Hematopoietic multipotent progenitor cell treated with erythropoietin and hydrocortisone succinate and interleukin-3 and kit ligand, for 8 days (in vitro differentiated cells): ENCODE measurements around the gene JADE3.
A peak's percentile ranks its signal among the peaks of the same experiment; 100 is the strongest.

Source experiments
- DNase-seq: peaks from one replicate; pipeline ENCODE4 v3.0.0-alpha.2; 2015

JADE3 gene

DNA sequence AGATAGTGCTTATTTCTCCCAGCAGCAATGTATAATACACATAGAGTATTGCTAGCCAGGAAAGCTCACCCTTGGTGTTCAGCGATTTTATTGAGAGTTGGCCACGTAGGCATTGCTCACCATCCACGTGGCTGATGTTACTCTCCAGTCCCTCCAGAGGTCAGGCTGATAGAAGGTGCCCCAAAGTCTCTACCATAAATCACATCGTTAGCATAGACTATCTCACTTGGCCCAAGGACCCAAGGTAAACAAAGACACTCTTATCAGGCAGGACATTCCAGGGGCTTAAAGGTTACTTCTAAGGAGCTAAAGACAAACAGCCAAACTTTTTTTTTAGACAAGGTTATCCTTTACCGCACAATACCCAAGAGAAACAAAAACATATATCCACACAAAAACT is 135.8 kb downstream of the JADE3 start:
- DNase-seq, result no peak

DNA sequence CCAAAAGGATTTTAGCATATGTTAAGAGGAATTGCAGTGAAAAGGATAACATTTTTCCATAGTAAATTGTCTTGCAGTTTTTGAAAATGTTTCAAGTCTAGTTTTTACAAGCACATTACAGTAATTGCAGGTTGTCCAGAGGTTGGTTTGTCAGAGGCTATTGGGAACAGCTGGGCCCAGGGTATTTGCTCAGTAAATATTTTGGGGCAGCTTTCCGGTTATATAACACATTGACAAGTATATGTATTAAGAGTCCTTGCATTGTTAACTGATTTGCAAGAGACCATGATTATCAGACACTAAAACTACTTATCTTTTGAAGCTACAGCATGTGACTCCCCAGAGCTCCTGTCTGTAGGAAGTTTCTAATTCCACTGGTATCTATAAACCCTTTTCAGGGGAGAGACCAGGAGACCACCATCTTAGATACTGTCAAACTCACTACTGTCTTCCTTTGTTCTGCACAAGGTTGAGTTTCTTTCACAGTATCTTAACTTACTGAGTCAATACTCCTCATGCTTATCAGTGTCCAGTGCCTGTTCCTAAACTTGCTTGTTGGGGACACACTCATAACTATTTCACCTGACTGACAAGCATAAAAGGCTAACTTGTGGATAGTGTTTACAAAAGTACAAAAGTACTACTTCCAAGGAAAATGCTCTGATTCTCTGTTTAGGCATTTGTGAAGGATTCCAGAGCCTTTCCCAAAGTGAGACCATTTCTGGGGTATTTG is 147.1 kb downstream of the JADE3 start:
- no peak for DNase-seq

DNA sequence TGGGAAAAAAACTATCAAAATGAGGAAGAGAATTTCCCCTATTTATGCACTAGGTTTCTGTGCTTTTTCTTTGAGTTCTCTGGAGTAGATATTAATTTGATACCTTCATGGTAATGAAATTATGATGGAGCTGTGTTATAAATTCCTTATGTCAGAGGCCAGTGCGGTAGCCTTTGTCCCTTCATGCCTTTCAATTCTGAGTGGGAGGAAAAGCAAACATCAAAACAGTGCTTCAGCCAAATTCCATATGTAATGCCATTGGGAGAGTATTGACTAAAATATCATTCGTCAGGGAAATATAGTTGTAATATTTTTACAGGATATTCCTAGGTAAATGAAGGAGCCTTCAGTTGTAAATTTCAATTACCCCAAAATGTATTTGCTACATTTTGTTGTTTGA is 148.5 kb downstream of the JADE3 start:
- DNase-seq, result no peak

DNA sequence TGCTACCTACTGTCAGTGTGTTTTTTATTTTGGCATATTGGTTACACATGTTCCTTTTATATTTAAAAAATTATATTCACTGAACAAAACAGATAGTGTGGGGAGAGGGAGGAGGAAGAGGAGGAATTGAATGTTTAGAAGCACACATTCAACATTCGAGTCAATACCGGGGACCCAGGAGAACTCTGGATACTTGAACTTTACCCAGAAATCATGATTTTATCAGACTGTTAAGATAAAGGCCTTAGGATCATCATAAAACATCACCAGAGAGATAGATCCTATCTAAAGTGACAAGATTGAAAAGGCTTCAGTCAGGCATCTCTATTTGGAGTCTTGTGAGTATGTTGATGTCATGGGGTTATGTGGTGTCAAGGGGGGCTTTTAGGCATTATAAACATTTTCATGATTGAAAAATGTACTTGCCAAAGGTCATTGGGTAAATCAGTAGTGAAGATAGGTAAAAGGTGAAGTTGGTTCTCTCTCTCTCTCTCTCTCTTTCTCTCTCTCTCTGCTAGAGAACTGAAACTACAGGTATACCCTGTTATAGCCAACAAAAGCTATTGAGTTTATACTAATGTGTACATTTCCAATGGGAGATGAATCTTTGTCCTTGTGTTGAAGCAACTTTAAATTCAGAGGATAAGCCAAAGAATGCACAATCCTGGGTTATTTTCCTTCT is 149.2 kb downstream of the JADE3 start:
- no peak for DNase-seq

DNA sequence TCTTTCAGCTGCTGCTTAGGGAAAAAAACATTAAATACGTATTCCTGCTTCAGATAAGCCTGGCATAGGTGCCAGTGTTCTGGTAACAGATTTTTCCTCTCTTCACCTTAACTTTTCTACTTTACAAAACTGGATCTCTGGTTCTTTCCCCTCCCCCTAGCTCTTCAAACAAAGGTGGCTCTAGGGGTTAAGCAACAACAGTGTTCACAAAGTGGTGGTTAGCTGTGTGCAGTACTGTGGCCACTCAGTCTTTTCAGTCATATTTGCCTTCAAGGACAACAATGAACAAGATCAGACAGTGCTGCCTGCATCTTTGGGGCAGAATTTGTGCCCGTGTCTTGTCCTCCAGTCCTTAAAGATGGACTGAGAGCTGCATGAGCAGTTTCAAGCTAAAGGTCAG is 151.0 kb downstream of the JADE3 start:
- no peak for DNase-seq

DNA sequence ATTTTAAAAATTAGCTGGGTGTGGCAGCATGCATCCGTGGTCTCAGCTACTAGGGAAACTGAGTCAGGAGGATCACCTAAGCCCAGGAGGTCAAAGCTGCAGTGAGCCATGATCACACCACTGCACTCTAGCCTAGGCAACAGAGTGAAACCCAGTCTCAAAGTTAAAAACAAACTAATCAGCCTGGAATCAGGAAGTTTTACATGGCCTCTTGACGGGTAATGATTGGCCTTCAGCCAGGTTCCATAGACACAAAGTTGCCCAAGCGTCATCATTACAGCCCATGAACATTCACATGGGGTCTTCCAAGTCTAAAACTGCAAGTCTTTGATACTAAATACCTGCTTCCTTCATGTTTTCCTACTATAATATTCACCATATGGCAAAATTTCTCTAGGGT is 156.0 kb downstream of the JADE3 start:
- no peak for DNase-seq

DNA sequence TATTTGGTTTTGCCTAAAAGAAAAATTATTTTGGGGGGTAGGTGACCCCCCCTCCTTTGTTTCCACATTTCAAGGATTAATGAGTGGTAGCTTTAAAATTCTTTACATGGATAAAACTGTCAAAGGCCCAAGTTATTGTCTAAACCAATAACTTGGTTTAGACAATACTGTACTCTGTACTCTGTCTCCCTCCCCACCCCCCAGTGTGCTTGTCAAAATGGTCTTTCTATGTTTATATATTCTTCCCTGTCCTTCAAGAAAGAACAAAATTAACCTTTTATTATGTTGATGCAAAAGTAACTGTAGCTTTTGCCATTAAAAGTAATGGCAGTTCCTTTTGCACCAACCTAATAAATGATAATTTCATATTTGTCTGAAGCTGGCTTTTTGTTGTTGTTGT is 156.5 kb downstream of the JADE3 start:
- DNase-seq, result no peak

DNA sequence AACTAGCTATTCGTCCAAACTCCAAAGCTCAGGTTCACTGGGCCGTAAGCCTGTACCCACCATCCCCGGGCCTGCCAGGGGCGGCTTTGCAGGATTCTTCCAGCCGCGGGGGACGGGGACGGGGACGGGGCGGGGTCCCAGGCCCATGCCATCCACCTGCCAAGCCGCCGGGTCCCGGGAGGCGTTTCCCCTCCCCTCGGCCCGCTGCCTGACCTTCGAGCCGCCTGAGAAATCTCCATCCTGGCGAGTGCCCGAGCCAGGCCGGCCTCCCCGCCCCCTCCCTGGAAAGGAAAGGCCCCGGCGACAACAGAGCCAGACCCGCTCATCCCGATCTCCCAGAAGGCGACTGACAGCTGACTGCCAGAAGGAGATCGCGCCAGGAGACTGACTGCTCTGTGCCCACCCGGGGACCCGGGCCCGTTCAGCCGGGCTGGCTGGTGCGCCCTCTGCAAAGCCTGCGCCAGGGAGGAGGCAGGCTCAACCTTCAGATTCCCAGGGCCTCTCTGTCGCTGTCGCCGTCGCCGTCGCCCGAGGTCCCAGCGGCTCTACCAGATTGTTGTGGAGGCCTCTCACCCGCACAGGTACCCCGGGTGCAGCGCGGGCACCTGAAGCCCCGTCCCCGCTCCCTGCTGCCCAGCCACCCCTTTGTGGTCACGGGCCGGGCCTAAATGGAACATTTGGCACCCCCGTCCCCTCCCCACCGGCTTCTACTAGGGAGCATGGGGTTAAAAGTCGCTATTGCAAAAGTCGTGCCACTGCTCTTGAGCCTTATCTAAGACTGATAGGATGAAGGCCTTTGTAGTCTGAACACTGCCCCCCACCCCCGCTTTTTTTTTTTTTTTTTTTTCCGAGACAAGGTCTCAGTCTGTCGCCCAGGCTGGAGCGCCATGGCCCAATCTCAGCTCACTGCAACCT is 166.2 kb downstream of the JADE3 start, which contains the start of gene RGN:
Gene RGN, plus strand, starts transcription at position 315 of the 915 bp plus-strand sequence. CDS start 2,702 bp downstream, outside the sequence.
- no peak for DNase-seq

DNA sequence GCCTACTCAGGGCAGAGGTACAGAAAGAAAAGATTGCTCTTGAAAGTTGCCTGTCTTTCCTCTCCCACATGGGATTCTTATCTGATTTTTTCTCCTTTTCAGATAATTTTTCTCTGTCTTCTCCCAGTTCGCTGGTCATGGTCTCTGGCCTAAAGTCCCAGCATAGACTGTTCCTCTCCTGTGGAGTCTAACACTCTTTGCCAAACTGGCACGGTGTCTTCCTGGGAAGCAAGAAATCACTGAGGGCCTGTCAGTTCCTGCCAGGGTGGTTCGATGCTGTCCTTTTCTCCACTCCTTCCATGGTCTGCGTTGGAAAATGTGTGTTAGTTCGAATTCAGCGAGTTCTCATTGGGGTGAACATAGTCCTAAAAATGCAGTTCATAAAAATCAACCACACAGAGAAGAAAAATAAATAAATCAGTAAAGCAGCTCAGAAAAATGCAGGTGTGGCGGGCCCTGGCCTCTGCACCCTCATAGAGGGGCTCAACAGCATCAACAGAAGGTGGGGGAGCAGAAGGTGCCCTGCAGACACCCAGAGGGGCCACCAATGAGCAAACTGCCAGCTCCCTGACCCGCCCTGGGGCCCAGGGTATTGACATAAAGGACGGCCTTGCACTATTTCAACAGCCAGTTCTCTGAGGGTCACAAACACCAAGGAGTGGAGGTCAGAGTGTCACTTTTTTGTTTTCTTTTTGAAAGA is 168.1 kb downstream of the JADE3 start:
- DNase-seq, result no peak

DNA sequence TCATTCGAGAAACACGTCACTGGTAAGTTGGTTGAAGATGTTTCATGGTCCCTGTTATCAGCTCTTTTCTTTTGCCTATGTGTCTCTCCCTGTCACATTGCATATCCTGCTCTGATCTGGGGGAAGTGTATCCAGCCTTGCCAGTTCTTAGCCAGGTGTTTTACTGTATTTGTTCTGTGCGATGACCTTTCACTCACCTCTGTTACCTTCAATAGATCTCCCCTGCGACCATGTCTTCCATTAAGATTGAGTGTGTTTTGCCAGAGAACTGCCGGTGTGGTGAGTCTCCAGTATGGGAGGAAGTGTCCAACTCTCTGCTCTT is 168.7 kb downstream of the JADE3 start:
- no peak for DNase-seq

DNA sequence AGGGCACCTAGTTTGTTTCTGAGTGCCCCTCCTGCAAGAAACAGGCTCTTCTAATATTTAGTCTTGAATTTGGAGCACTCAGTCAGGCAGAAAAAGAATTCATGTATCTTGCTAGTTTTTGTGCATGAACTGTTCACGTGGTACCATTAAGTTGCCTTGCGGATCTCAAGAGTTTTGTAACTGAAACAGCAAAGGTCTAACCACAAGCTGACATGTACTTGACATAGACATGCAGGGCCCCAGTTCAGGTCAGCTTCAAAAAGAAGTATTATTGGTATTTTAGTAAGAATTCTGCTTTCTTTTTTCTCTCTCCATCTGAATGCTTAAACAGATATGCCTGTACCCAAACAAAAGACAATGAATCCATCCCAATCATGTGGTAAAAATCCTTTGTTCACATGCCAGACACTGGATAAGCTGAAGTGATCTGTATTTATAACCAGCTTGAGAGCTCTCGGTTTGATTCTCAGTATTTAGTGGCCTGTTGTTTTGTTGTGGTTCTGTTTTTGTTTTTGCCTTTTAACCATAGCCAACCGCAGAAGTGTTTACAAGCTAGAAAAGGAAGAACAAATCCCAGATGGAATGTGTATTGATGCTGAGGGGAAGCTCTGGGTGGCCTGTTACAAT is 179.0 kb downstream of the JADE3 start:
- no peak for DNase-seq

DNA sequence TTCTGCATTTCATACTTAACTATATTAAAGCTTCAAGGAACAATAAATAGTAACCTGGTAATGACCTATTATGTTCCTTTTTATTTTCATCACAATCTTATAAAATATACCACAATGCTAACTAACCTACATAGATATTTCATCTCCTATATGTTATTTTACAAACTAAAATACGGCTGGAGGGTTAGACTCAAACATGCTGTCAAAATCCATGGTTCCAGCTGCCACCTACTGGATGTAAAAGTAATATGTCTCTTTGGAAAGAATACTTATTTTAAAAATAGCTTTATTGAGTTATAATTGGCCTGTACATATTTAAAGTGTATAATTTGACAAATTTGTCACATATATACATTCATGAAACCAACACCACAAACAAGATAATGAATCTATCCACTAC is 181.0 kb downstream of the JADE3 start:
- DNase-seq, result peak; percentile 43

DNA sequence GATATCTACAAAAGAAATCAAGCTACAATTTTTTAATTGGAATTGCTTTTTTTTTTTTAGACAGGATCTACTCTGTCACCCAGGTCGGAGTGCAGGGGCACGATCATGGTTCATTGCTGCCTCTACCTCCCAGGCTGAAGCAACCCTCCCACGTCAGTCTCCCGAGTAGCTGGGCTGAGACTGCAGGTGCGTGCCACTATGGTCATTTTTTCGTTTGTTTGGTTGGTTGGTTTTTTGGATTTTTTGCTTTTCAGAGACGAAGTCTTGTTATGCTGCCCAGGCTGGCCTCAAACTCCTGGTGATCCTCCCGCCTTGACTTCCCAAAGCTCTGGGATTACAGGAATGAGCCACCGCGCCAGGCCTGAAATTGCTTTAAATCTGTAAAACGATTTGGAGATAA is 181.6 kb downstream of the JADE3 start:
- no peak for DNase-seq

DNA sequence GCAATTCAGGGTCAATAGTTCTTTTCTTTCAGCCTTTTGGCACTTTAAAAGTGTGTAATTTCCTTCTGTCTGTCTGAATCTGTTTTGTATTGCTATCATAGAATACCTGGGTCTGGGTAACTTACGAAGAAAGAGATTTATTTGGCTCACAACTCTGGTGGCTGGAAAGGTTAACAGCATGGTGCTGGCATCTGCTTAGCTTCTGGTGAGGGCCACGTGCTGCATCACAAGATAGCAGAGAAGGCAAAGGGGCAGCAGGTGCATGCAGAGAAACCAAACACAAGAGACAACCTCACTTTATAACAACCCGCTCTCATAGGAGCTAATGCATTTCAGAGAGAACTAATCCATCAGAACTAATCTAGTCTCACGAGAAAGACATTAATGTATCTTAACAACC is 184.8 kb downstream of the JADE3 start:
- DNase-seq, result no peak

DNA sequence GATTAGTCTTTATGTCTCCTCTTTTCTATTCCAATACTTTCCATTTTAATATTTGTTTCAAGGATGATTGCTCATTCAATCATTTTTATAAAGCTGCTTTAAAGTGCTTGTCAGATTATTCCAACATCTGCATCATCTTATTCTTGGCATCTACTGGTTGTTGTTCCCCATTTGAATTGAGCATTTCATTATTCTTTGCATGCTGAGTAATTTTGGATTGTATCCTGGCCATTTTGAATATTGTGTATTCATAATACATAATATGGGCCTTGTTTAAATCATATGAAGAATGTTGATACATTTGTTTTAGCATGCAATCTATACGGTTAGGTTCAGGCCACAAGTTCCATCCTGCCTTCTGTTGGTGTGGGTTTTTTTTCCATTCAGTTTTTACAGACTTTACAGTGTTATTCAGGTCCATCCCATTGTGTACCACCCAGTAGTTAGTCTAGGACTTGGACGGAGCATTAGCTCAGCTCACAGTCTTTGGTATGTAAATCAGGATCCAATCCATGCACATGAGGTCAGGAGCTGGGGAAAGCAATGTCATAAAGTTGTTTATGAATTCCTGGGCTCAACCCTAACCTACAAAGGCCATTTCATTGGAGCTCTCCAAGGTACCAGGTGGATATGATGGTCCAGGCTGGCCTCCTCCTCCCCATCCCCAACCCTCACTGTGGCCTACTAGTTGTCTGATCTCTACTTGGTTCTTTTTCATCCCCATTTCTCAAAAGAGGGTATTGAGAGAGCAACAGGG is 186.3 kb downstream of the JADE3 start:
- no peak for DNase-seq

DNA sequence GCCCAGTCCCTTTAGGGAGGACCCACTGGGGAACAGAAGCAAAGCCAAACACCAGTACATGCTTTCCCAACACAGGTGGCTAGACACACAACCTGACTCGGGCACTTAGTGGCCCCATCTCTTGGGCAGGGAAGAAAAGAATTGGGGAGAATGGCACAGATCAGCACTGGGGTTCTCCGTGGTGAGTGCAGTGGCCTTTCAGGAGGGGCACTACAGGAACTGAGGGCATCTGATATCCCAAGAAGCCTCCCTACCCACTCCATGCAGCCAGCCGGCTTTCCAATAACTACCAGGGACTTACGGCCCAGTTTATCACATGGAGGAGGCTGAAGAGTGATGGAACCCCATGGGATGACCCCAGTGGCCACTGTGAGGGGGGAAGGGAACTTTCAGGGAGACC is 189.0 kb downstream of the JADE3 start:
- DNase-seq, result no peak
